SKM-1 treated with dmso at 0.1 percent for 144 hours (cell line): ENCODE measurements around the gene RHOA.

Source experiments
- DNase-seq: peaks from one replicate; lab custom pipeline; 2025; ENCODE audit not compliant: unreplicated experiment; lab: John Stamatoyannopoulos, UW

Gene RHOA

GRCh38 chr3:49411968-49412631, at the start of gene RHOA, which contains the start of gene TCTA:
RHOA (minus strand) TSS chr3:49411976; CDS start chr3:49375589, 36,387 bp downstream.
TCTA (plus strand) TSS chr3:49412423; CDS start chr3:49412427, 4 bp downstream.
- peak; percentile 98 for DNase-seq

- DNase-seq: no peak
Measured at GRCh38 chr3:49460956-49461355, 49.2 kb upstream of the RHOA start.

GRCh38 chr3:49460188-49460890, 48.6 kb upstream of the RHOA start:
- no peak for DNase-seq

- DNase-seq: no peak
Measured at GRCh38 chr3:49456466-49456865, 44.7 kb upstream of the RHOA start.

GRCh38 chr3:49454898-49455681, 43.3 kb upstream of the RHOA start:
- DNase-seq: no peak

- DNase-seq: no peak
Measured at GRCh38 chr3:49454458-49454857, 42.7 kb upstream of the RHOA start.

GRCh38 chr3:49453621-49454020, 41.8 kb upstream of the RHOA start:
- no peak for DNase-seq

GRCh38 chr3:49445391-49445790, 33.6 kb upstream of the RHOA start:
- DNase-seq: no peak

GRCh38 chr3:49434731-49435130, 23.0 kb upstream of the RHOA start:
- DNase-seq: no peak

- DNase-seq: no peak
Measured at GRCh38 chr3:49428752-49429080, 16.9 kb upstream of the RHOA start.

- DNase-seq: no peak
Measured at GRCh38 chr3:49427586-49427985, 15.8 kb upstream of the RHOA start.

GRCh38 chr3:49424816-49425215, 13.0 kb upstream of the RHOA start:
- DNase-seq: no peak

GRCh38 chr3:49422379-49423248, 10.8 kb upstream of the RHOA start, which contains the start of gene AMT:
AMT (minus strand) TSS chr3:49422473; CDS start chr3:49422450, 23 bp downstream.
- DNase-seq: no peak

- DNase-seq: no peak
Measured at GRCh38 chr3:49421890-49422378, 10.2 kb upstream of the RHOA start.

- no peak for DNase-seq
Measured at GRCh38 chr3:49417516-49418120, 5.8 kb upstream of the RHOA start.

GRCh38 chr3:49416867-49417266, 5.1 kb upstream of the RHOA start:
- DNase-seq: no peak

GRCh38 chr3:49415931-49416601, 4.3 kb upstream of the RHOA start:
- peak; percentile 80 for DNase-seq

- DNase-seq: no peak
Measured at GRCh38 chr3:49414753-49415152, 3.0 kb upstream of the RHOA start.

GRCh38 chr3:49413338-49413734, 1.6 kb upstream of the RHOA start:
- DNase-seq: no peak
